GM23338 (cell line): Measurements from ENCODE around the gene NDUFA13.

ENCODE experiments used
- CREB1 ChIP-seq: fragments of 250-450 bp; sonication (Bioruptor Pico); IDR thresholded peaks from 2 replicates; pipeline ENCODE4 v1.5.0; 2020; ENCODE audit warnings: low read depth, mild to moderate bottlenecking, moderate library complexity
- CTCF ChIP-seq, 2 experiments: fragments of 200-600 bp in 1 of 2; sonication (generic) in 1 of 2; conservative IDR thresholded peaks; 2 replicates each; pipeline versions ENCODE4 v1.5.1 to v1.6.1; 2016 to 2017; ENCODE audit warnings: antibody characterized with exemption in 2 of 2, low read depth in 2 of 2, mild to moderate bottlenecking in 2 of 2, moderate library complexity in 1 of 2
- EZH2 ChIP-seq: fragments of 200-600 bp; sonication (generic); IDR thresholded peaks from one replicate; pipeline ENCODE4 v1.8.0; 2017; ENCODE audit warnings: antibody characterized with exemption, mild to moderate bottlenecking, low read depth; ENCODE audit not compliant: unreplicated experiment
- EZH2phosphoT487 ChIP-seq: fragments of 200-600 bp; sonication (generic); IDR thresholded peaks from one replicate; pipeline ENCODE4 v1.8.1; 2018; ENCODE audit warnings: antibody characterized with exemption; ENCODE audit not compliant: unreplicated experiment
- NANOG ChIP-seq: IDR thresholded peaks from 2 replicates; pipeline ENCODE4 v1.6.1; 2016; ENCODE audit warnings: antibody characterized with exemption, borderline replicate concordance
- POLR2AphosphoS5 ChIP-seq: IDR thresholded peaks from 2 replicates; pipeline ENCODE4 v1.6.1; 2016; ENCODE audit warnings: antibody characterized with exemption, low read depth
- REST ChIP-seq: IDR thresholded peaks from one replicate; pipeline ENCODE4 v1.6.1; 2018; ENCODE audit warnings: antibody characterized with exemption; ENCODE audit not compliant: unreplicated experiment
- STAT1 ChIP-seq: IDR thresholded peaks from one replicate; pipeline ENCODE4 v1.6.1; 2016; ENCODE audit warnings: antibody characterized with exemption; ENCODE audit not compliant: unreplicated experiment

- TF ChIP-seq REST (no peak), CREB1 (CRISPR knock-in tag) (no peak), EZH2 (no peak), CTCF (conservative IDR thresholded peaks at IDR 0.05; ENCODE audit: low read depth in 2 of 2) (peak in 1 of 2 experiments; percentile 24; a peak in 2 of 4 replicates), EZH2phosphoT487 (no peak), POLR2AphosphoS5 (no peak), NANOG (no peak), STAT1 (no peak)
Measured at GRCh38 chr19:19530423-19530804, 14.4 kb downstream of the NDUFA13 start.
